Amniotic stem cell (primary cell): Measurements from ENCODE around the gene POLR2L.

ENCODE experiments used
- DNase-seq: peaks from one replicate; lab custom pipeline; 2025; lab: John Stamatoyannopoulos, UW

POLR2L gene

GRCh38 chr11:854601-855329 lies 12.4 kb upstream of the POLR2L start:
- DNase-seq: no peak

DNA sequence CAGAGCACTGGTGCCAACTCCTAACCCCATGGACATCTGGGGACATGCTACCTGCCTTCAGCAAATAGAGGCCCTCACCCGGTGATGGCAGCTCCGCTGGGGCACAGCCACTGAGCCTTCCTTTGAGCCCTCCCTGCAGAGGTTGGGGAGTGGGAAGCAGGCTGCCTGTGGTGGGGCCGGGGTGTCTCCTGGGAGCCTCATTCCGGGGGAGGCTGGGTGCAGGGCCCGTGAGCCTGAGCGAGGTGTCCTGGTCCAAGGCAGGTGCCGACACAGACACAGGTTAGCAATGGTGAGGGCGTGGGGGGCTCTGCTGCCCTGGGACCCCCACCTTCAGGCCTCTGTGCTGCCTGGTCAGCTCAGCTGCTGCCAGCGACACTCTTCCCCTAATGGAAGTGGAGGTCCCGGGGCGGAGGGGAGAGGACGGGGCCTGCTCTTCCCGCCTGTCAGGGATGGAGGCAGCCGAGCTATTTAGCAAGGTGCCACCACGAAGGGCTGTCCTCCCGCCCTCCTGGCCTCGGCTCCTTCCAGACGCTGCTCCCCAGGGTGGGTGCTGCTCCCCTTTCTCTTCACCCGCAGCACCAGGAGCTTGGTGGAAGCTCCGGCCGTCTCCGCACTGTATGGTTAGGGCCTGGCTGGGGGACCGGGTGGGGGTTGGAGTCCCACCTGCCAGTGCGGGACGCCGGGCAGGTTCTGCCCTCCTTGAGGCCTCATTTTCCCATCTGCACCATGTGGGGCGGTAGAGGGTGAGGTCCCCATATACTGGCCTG lies 11.5 kb upstream of the POLR2L start:
- DNase-seq: no peak

GRCh38 chr11:852762-853161 lies 10.4 kb upstream of the POLR2L start:
- no peak for DNase-seq

DNA sequence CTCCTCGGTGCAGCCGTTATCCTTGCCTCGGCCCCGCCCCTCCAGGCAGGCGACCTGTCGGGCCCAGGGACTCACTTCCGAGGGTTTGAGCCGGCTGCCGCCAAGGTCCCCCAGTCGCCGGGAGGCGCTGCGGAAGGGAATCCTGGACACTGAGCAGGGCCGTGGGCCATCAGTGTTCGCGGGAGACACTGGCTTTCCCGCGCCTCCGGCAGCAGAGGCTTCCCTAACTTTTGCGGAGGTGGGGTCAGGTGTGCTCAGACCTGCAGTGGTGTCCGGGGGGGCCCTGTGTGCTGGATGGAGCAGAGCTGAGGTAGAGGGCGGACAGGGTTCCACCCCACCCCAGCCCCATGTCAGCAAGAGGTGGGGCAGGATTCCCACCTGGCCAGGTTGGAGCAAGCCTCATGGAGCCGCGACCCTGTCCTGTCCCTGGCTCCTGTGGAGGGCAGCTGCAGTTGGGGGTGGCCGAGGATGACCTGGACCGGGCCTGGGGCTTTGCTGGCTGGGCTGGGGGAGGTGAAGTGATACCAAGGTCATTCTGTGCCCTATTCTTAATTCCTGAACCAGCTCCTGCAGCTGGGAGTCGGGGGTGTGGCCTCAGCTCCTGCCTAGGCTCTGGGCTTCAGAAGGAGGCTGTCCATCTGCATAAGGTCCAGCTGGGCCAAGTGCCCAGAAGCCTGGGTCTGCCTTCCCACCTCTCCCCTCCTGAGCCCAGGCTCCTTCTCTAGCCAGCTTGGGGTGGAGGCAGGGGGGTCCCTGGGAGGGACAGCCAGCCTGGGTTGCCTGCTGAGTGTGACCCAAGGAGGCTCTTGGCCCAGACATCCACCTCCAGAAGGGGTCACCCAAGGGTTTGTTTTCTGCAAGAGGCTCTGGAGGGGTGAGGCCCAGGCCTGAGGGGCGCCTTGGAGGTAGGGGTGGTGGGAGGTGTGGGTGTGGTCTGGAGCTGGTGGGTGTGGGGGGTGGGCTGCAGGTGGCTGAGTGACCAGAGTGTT lies 8.7 kb upstream of the POLR2L start:
- no peak for DNase-seq

DNA sequence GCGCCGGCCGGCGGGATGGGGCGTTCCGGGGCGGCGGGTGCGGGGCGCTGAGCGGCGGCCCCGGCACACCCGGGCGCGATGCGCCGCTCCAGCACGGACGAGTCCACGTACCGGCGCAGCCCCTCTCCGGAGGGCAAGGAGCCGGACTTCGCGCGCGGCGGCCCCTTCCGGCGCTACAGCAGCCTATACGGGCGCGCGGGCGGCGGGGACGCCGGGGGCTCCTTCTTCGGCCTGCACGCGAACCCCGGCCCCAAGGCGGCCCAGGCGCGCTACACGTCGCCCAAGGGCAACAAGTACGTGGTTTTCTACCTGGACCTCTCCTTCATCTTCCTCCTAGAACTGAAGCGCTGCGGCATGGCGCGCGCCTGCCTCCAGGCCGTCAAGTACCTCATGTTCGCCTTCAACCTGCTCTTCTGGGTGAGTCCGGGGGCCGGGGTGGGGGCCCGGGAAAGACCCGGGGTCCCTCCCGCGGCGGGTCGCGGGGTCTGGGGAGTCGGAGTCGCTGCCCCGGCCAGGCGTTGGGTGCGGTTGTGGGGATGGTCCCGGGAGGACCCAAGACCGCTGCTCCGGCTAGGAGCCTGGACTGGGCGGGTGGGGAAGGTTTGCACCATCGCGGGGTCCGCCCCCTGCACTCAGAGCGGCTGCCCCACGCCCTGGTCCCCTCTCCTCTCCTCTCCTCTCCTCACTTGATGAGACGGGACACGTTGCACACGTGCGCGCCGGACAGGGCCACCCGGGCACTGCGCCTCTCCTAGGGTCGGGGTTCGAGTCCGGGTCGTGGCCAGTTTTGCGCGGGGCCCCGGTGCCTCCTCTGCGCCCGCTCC lies 7.8 kb upstream of the POLR2L start:
- no peak for DNase-seq

DNA sequence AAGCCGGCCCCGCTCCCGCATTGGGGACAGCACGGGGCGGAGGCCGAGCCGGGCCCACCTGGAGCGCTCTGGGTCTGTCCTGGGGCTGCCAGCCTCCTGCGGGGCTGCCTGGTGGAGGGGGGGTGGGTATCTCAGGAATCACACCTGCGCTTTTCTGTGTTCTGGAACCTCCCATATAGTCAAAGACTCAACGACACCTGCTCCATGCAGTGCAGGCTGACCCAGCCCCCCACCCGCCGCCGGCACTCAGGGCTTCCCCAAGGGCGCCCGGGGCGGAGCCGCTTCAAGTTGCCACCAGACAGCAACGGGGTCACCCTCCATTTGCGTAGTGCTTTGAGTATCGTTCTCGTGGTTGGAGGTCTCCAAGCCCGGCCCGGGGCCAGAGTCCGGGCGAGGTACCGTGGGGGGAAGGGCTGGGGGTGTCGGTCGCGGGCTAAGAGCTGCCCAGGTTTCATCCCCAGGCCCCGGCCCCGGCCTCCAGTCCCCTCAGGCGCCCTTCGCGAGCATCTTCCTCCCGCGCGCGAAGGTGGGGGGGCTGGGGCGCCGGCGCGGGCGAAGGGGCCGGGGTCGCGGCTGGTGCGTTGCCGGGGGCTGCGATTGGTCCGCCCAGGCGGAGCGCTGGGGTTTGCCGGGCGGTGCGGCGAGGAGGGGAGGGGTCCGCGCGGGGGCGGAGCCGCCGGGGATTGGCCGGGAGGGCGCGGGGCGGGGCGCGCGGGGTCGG lies 6.9 kb upstream of the POLR2L start:
- DNase-seq: no peak

DNA sequence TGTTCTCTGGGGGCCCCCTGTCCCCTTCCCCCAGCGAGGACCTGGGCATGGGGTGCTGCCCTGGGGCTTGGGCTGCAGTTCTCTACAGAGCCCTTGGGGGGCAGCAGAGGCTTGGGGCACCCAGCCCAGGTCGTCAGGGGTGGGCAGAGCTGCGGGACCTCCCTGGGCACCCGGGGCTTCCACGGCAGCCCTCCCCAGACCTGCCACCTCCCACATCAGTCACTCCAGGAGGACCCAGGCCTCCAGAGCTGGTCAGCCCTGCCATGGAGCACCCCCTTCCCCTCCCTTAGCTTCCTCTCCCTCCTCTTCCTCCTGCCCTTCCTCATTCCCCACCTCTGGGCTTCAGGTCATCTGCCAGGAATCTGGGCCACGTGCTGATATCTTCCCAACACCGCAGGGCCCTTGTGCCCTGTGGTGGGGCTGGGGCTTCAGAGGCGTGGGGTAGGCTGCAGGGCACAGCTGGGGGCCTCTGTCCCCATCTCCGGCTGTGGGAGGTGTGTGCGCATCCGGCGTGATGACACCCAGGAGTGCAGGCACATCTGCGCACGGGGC lies 6.1 kb upstream of the POLR2L start:
- DNase-seq: no peak

- DNase-seq: no peak
These were observed 5.5 kb upstream of the POLR2L start for GRCh38 chr11:847876-848275.

DNA sequence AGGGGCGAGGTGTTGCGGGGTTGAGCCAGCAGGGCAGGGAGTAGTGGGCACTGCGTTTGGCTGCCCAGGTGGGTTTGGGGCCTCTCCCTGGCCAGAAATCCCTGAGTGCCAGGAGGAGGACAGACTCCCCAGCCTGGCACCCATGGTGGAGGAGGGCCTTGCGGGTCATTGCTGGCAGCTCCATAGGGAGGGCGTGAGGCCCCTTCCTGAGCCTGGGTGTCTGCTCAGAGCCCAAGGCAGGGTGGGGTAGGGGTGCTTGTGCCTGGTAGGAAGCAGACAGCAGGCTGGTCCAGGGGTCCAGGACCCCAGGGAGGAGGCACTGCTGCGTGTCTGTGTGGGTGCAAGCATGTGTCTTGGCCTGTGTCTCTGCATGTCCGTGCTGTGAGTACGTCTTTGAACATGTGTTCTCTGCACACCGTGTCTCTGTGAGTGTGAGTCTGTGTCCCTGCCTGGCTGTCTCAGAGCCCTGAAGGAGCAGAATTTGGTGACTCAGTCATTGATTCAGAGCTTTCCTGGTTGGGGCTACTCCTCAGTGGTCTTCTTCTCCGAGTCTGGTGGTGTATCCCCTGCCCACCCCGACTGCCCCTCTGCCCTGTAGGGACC lies 4.3 kb upstream of the POLR2L start:
- DNase-seq: no peak

GRCh38 chr11:845872-846495 lies 3.7 kb upstream of the POLR2L start:
- no peak for DNase-seq

- peak; percentile 61 for DNase-seq
These were observed 2.6 kb upstream of the POLR2L start for GRCh38 chr11:844693-845644.

DNA sequence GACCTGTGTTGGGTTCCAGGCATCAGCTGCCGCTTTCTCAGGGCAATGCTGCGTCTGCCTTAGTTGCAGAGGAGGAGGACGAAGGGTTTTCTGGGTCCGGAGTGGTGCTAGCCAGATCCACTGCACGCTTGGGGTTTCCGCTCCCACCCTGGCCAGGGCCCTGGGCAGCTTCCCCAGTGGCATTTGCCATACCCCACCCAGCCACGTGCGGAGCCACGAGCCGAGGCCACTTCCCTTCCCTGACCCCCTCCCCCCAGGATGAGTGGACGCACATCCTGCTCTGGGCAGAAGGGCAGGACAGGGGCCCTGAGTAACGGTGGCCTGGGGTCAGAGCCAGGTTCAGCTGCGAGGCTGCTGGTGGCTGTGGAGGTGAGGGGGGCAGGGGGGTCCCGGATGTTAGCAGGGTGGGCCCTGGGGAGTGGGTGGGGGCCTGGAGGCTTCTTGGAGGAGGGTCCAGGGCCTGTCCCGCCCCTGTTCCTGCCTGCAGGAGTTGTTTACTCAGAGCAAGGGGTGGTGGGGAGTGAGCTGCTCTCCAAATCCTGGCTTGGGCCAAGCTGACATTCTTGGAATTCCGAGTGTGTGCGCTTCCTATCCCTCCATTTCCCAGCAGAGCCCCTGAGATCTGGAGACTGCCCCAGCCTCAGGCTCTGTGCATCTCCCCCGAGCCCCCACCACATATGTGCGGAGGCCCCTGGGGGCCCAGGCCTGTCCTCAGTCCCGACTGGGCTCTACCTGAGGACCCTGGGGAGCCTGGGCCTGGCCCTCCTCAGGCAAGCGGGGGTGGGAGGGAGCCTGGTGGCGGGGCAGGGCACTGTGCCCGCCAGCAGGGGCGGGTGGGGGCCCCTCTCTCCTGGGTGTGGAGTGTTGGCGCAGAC lies 1.7 kb upstream of the POLR2L start:
- DNase-seq: peak; percentile 83

DNA sequence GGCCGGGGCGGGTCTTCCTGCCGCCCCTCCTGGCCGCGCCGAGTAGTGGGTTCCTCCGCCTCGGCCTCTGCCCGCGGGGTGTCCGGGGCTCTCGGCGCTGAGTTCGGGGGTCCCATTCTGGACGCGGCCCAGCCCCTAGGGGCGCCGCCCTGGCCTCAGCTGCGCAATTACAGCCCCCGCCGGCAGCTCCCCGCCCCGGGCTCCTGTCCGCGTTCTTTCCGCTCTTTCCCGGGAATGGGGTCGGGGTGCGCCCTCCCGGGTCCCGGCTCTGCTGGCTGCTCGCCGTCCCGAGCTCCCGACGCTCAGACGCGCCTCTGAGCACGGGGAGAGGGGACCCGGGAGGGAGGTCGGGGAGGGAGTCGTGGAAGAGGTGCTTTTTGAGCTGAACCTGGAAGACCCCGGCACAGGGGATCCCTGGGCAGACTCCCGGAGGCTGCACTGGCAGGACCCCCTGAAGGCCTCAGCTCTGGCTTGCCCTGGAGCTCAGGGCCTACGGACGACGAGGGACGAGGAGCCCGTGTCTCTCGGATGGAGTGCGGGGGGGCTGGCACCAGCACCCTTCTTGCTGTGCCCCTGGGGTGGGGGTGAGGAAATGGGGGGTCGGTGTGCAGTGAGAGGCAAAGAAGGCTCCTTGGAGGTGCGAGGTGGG lies 881 bp upstream of the POLR2L start:
- DNase-seq: no peak

GRCh38 chr11:841981-842369 lies 354 bp downstream of the POLR2L start:
- DNase-seq: no peak

DNA sequence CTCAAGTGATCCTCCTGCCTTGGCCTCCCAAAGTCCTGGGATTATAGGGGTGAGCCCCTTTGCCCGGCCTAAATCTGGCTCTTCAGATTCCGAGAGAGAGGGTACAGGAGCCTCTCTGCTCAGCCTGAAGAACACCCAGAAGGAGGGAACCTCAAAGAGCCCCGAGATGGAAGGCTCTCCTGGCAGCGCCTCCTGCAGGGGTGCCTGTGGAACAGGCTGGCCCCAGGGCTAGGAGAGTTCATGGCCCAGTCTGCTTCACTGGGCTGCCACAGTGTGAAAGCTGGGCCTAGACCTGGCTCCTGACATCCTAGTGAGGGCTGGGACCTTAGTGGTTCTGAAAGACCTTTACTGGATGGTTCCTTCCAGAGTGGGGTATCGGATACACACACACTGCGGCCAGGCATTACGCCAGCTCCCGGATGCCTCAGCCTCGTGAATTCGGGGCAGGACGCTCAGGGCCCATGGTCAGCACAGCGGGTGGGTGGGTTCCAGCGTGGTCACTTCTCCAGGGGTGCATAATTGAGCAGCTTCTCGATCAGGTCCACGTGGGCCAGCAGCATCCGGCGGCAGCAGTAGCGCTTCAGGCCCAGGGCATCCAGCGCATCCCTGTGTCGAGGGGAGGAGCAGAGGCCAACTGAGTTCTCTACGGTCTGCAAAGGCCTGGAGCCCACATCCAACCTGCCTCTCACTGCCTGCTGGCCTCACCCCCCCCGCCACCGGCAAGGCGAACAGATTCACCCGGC lies 2.3 kb downstream of the POLR2L start:
- no peak for DNase-seq

DNA sequence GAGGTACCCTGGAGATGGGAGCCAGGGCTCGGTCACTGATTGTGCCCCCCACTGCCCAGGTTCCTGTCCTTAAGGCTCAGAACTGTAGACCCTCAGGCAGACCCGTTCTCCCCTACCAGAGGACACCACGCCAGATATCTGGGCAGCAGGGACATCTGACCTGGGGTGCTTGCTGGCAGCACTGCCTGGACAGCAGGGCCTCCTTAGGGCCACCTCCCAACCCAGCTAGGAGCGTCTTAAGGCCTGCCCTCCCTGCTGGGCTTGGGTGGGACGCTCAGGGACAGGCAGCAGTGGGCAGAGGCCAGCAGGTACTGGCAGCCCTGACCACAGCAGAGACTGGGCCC lies 3.1 kb downstream of the POLR2L start:
- no peak for DNase-seq
